Suprapubic skin (tissue), 4 donors: ENCODE measurements around the gene VIT. TPM values are rescaled to one million over a fixed set of nuclear protein-coding genes. Genes with fewer than 3 reads are reported as not detected.

ENCODE experiments used
- DNase-seq, 2 donors: peaks; one replicate each; pipeline ENCODE4 v3.0.0-alpha.2; 2019; ENCODE audit warnings: low spot score in 2 of 2
- H3K27ac ChIP-seq: fragments of 200-600 bp; sonication (generic); one replicate; pipeline ENCODE4 v1.5.1; 2019
- H3K27me3 ChIP-seq: fragments of 200-600 bp; sonication (generic); one replicate; pipeline ENCODE4 v1.5.1; 2019
- H3K36me3 ChIP-seq: fragments of 200-600 bp; sonication (generic); one replicate; pipeline ENCODE4 v1.5.1; 2019
- H3K4me1 ChIP-seq: fragments of 200-600 bp; sonication (generic); one replicate; pipeline ENCODE4 v1.5.1; 2019
- H3K4me3 ChIP-seq: fragments of 200-600 bp; sonication (generic); one replicate; pipeline ENCODE4 v1.5.1; 2019; ENCODE audit warnings: mild to moderate bottlenecking
- H3K9me3 ChIP-seq: fragments of 200-600 bp; sonication (generic); one replicate; pipeline ENCODE4 v1.5.1; 2019
- EP300 ChIP-seq: sonication (generic); formaldehyde crosslinking; IDR thresholded peaks from one replicate; pipeline ENCODE4 v1.6.1; 2017; ENCODE audit warnings: antibody characterized with exemption
- POLR2A ChIP-seq, 2 donors: fragments of 450-650 bp; IDR thresholded peaks; one replicate each; pipeline ENCODE4 v1.6.1; 2017; ENCODE audit warnings: antibody characterized with exemption in 2 of 2, mild to moderate bottlenecking in 2 of 2, moderate library complexity in 2 of 2
- POLR2AphosphoS5 ChIP-seq, 3 donors: sonication (generic); formaldehyde crosslinking; IDR thresholded peaks; one replicate each; pipeline ENCODE4 v1.6.1; 2017; ENCODE audit warnings: antibody characterized with exemption in 3 of 3
- WGBS: methylation state at CpG from one replicate; pipeline ENCODE4 v1.1.5; 2018; 5-methylcytosine and 5-hydroxymethylcytosine counted together
- total RNA-seq, 4 donors: library from RNA; depleted of rRNA; stranded (reverse); fragments of >200 nt; gene quantifications; one replicate each; pipeline ENCODE4 v1.1.0, GENCODE V29; 2016
- TF ChIP-seq, protein P1 (sequence below), 2 donors: fragments of 200-600 bp in 1 of 2; fragments of 450-650 bp in 1 of 2; sonication (generic) in 1 of 2; IDR thresholded peaks; one replicate each; pipeline ENCODE4 v1.5.1; 2016 to 2019; ENCODE audit warnings: antibody characterized with exemption in 2 of 2, mild to moderate bottlenecking in 1 of 2, moderate library complexity in 1 of 2

Gene VIT
- total RNA-seq, 4 donors from 2014 or later, result 5.6 to 9.8 (median 9.1) TPM

DNA sequence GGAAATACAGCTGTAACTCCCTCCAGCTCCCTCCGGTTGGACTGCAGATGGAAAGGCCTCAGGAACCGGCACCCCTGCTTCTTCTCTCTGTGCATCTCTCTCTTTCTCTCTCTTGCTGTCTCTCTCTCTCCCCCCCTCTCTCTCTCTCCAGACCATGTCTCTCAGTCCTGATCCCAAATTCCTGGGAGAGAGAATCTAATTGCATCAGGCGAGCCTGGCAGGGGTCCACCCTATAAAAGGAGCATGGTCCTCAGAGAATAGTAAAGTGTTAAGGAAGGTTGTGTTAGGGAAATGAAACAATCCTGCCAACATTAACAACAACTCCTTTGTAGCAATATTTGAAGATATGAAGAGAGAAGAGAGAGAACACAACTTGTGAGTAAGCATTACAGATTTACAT lies 36.7 kb downstream of the VIT start:
- Histone ChIP-seq H3K4me1 (peaks cover 17% of the 10 kb centered on the region), H3K36me3 (no peaks in the 10 kb centered on the region), H3K9me3 (no peaks in the 10 kb centered on the region), H3K27me3 (no peaks in the 10 kb centered on the region), H3K27ac (no peak overlapping the region), H3K4me3 (no peak overlapping the region)
- no peak for DNase-seq
- TF ChIP-seq, protein P1, sequence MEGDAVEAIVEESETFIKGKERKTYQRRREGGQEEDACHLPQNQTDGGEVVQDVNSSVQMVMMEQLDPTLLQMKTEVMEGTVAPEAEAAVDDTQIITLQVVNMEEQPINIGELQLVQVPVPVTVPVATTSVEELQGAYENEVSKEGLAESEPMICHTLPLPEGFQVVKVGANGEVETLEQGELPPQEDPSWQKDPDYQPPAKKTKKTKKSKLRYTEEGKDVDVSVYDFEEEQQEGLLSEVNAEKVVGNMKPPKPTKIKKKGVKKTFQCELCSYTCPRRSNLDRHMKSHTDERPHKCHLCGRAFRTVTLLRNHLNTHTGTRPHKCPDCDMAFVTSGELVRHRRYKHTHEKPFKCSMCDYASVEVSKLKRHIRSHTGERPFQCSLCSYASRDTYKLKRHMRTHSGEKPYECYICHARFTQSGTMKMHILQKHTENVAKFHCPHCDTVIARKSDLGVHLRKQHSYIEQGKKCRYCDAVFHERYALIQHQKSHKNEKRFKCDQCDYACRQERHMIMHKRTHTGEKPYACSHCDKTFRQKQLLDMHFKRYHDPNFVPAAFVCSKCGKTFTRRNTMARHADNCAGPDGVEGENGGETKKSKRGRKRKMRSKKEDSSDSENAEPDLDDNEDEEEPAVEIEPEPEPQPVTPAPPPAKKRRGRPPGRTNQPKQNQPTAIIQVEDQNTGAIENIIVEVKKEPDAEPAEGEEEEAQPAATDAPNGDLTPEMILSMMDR (IDR thresholded peaks at IDR 0.05), result no peak
- TF ChIP-seq EP300 (no peak), POLR2AphosphoS5 (IDR thresholded peaks at IDR 0.05) (no peak), POLR2A (IDR thresholded peaks at IDR 0.05) (no peak)
- WGBS, result 80% methylated on average over 3 of the region's 3 CpGs

DNA sequence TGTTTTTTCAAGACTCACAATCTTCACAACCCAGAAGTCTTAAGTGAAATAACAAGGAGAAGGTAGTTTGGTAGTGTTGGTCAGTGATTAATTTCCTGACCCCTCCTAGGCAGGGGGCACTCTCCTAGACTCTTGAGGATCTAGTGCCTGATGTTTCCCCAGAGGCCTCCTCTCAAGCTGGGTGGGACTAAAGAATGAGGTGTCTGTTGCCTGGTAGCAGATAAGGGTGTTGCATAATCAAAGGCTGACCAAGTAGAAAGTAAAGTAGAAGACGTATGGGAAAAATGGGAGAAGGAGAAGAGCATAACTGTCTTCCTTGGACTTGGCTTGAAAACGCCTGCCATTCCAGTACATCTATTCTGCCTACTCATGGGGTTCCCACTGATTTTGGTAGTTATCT lies 37.8 kb downstream of the VIT start:
- DNase-seq, result no peak
- H3K27me3 ChIP-seq, result no peaks in the 10 kb centered on the region
- no peak overlapping the region for H3K4me3 ChIP-seq
- H3K36me3 ChIP-seq, result no peaks in the 10 kb centered on the region
- peaks cover 17% of the 10 kb centered on the region for H3K4me1 ChIP-seq
- 89% methylated on average over 2 of the region's 2 CpGs for WGBS
- TF ChIP-seq, protein P1 (IDR thresholded peaks at IDR 0.05), result no peak
- TF ChIP-seq POLR2AphosphoS5 (IDR thresholded peaks at IDR 0.05) (no peak), EP300 (no peak), POLR2A (IDR thresholded peaks at IDR 0.05) (no peak)
- H3K27ac ChIP-seq, result no peak overlapping the region
- no peaks in the 10 kb centered on the region for H3K9me3 ChIP-seq

DNA sequence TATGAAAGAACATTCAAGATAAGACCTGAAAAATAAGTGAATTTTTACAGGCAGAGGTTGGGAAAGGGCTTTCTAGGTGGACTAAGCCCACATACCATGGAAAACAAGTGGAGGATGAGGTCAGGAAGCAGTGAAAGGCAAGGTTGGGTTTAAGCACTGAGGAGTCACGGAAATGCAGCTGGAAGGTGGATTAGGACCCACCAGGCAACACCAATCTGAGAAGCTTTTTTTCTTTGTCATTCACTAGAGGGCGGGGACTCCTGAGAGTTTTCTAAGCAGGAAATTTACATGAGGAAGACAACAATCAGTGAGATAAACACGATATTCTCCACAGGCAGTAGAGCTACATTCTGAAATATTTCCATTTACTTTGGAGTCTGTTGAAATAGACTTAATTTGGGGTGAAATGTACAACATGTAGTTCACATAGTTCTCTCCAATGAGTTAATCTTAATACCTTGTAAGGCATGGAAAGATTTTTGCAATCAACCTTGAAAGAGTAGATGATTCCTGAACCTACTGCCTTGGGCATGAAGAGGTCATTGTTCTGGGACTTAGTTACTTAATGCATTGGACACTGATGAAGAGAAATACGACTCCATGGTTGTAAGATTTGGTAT lies 40.7 kb downstream of the VIT start:
- Histone ChIP-seq H3K27me3 (no peaks in the 10 kb centered on the region), H3K4me1 (peaks cover 6% of the 10 kb centered on the region), H3K36me3 (no peaks in the 10 kb centered on the region), H3K9me3 (no peaks in the 10 kb centered on the region), H3K27ac (no peak overlapping the region), H3K4me3 (no peak overlapping the region)
- no peak for DNase-seq
- TF ChIP-seq EP300 (no peak), POLR2A (IDR thresholded peaks at IDR 0.05) (no peak), POLR2AphosphoS5 (IDR thresholded peaks at IDR 0.05) (no peak)
- TF ChIP-seq, protein P1 (IDR thresholded peaks at IDR 0.05), result no peak
- WGBS, result 77% methylated on average over 4 of the region's 4 CpGs

DNA sequence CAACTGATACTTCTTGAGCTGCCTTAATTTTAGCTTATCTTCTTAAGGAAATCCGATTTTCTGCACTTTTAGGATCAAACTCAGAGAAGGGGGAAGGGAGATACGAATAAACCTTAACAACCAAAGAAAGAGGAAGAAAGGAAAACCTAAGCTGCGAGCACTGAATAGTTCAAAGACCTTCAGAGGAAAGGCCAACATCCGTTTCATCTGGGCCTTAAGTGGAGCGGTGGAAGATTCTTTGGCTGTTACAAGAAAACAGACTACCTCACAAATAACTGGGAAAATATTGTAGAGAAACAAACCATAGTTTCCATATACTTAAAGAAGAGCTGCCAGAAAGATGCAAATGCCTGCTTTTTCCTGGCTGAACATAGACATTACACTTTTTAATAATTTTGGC lies 43.6 kb downstream of the VIT start:
- TF ChIP-seq POLR2A (IDR thresholded peaks at IDR 0.05), result no peak
- TF ChIP-seq POLR2AphosphoS5 (IDR thresholded peaks at IDR 0.05), result no peak
- TF ChIP-seq EP300, result no peak
- TF ChIP-seq, protein P1 (IDR thresholded peaks at IDR 0.05), result no peak
- WGBS, result 57% methylated on average over 5 of the region's 5 CpGs

DNA sequence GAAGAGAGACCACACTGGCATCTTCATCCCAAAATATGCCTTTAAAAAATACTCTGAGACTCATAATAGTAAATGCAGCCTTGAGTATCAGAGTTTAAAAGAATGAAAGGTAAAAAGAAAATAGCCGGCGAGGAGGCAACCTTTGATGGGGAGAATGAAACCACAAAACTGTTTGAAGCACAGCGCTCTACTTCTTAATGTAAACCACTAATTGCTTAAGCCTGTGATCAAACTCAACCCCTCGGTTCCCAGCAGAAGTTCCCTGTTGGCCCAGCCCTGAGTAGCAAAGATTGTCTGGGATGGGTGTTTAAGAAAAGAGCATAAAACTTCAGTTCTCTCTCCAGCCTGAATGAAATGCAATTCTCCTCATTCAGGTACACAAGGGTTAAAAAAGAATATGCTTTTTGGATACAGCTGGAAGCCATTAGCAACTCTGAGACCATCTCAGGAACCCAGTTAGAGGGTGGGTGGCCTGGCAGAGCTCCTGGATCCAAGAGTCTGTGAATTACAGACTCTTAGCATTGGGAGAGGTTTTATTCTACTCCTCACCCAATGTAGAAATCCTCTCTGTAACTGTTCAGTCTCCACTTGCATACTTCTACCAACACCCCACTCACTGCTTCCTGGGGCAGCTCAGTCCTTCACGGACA lies 44.8 kb downstream of the VIT start:
- WGBS, result 40% methylated on average over 5 of the region's 5 CpGs
- H3K36me3 ChIP-seq, result no peaks in the 10 kb centered on the region
- no peaks in the 10 kb centered on the region for H3K4me1 ChIP-seq
- H3K4me3 ChIP-seq, result no peak overlapping the region
- no peak for DNase-seq
- TF ChIP-seq POLR2A (IDR thresholded peaks at IDR 0.05), result no peak
- TF ChIP-seq EP300, result no peak
- TF ChIP-seq, protein P1 (IDR thresholded peaks at IDR 0.05), result no peak
- no peak for TF ChIP-seq POLR2AphosphoS5 (IDR thresholded peaks at IDR 0.05)
- H3K27me3 ChIP-seq, result no peaks in the 10 kb centered on the region
- no peak overlapping the region for H3K27ac ChIP-seq
- no peaks in the 10 kb centered on the region for H3K9me3 ChIP-seq

More for the DNA sequence above, 43.6 kb downstream of the VIT start:
- Histone ChIP-seq H3K9me3 (no peaks in the 10 kb centered on the region), H3K36me3 (no peaks in the 10 kb centered on the region), H3K27me3 (no peaks in the 10 kb centered on the region), H3K4me3 (no peak overlapping the region), H3K27ac (no peak overlapping the region), H3K4me1 (no peaks in the 10 kb centered on the region)
- no peak for DNase-seq
